OCI-LY1 (cell line): Measurements from ENCODE around the gene METTL2B.
"Not testable (repeated sequence)": the region's sequence is repeated elsewhere in the genome, so short reads cannot be mapped to it uniquely, and the experiment has no call there.

Experiments
- H2AFZ ChIP-seq: fragments of 200-600 bp; sonication (generic), shearing (Covaris generic); 2 replicates; pipeline ENCODE4 v1.6.0; 2014; ENCODE audit warnings: antibody characterized with exemption, mild to moderate bottlenecking, low read length
- H3F3A ChIP-seq: fragments of 200-600 bp; sonication (generic), shearing (Covaris generic); 2 replicates; pipeline ENCODE4 v1.6.0; 2014; ENCODE audit warnings: mild to moderate bottlenecking, antibody characterized with exemption, low read length, moderate library complexity; ENCODE audit not compliant: insufficient read depth
- H3K27ac ChIP-seq: fragments of 200-600 bp; sonication (generic); 2 replicates; pipeline ENCODE4 v1.5.1; 2014; ENCODE audit warnings: low read length, mixed run types, mild to moderate bottlenecking, low read depth; ENCODE audit not compliant: poor library complexity, severe bottlenecking
- H3K27me3 ChIP-seq: fragments of 200-600 bp; sonication (generic); 2 replicates; pipeline ENCODE4 v1.6.0; 2014; ENCODE audit warnings: antibody characterized with exemption, mild to moderate bottlenecking, low read length, moderate library complexity; ENCODE audit not compliant: insufficient read depth
- H3K36me3 ChIP-seq: fragments of 200-600 bp; sonication (generic); 2 replicates; pipeline ENCODE4 v1.6.1; 2014; ENCODE audit warnings: mild to moderate bottlenecking, antibody characterized with exemption, low read length, moderate library complexity, mixed read lengths; ENCODE audit not compliant: insufficient read depth
- H3K4me1 ChIP-seq: fragments of 200-600 bp; sonication (generic); 2 replicates; pipeline ENCODE4 v1.5.1; 2014; ENCODE audit warnings: mild to moderate bottlenecking, low read length, moderate library complexity; ENCODE audit not compliant: insufficient read depth, severe bottlenecking
- H3K4me2 ChIP-seq: fragments of 200-600 bp; sonication (generic), shearing (Covaris generic); 2 replicates; pipeline ENCODE4 v1.6.1; 2014; ENCODE audit warnings: low read length
- H3K4me3 ChIP-seq: fragments of 200-600 bp; sonication (generic); 2 replicates; pipeline ENCODE4 v1.5.1; 2014; ENCODE audit warnings: low read length, low read depth, mild to moderate bottlenecking, mixed read lengths; ENCODE audit not compliant: poor library complexity, severe bottlenecking
- H3K79me2 ChIP-seq: fragments of 200-600 bp; shearing (Covaris generic); 2 replicates; pipeline ENCODE4 v1.6.1; 2016; ENCODE audit warnings: mixed run types, low read length, mixed read lengths; ENCODE audit not compliant: insufficient read depth
- H3K9ac ChIP-seq: fragments of 200-600 bp; sonication (generic), shearing (Covaris generic); 2 replicates; pipeline ENCODE4 v1.6.1; 2014; ENCODE audit warnings: mild to moderate bottlenecking, low read length, mixed read lengths
- H3K9me2 ChIP-seq: fragments of 200-600 bp; sonication (generic), shearing (Covaris generic); 2 replicates; pipeline ENCODE4 v1.6.1; 2014; ENCODE audit warnings: low read depth, mild to moderate bottlenecking, low read length, mixed read lengths
- H3K9me3 ChIP-seq: fragments of 200-600 bp; shearing (Covaris generic); 2 replicates; pipeline ENCODE4 v1.6.1; 2014; ENCODE audit warnings: low read length, mixed read lengths
- H4K20me1 ChIP-seq: fragments of 200-600 bp; sonication (generic), shearing (Covaris generic); 2 replicates; pipeline ENCODE4 v1.6.0; 2016; ENCODE audit warnings: mild to moderate bottlenecking, low read length; ENCODE audit not compliant: insufficient read depth
- EZH2 ChIP-seq: fragments of 200-600 bp; sonication (generic), shearing (Covaris generic); IDR thresholded peaks from 2 replicates; pipeline ENCODE4 v1.8.0; 2017; ENCODE audit warnings: borderline replicate concordance, mixed run types, mild to moderate bottlenecking, antibody characterized with exemption, low read length, moderate library complexity, mixed read lengths
- TF ChIP-seq, protein P1 (sequence below): fragments of 200-600 bp; sonication (generic), shearing (Covaris generic); IDR thresholded peaks from 2 replicates; pipeline ENCODE4 v1.5.1; 2017; ENCODE audit warnings: mild to moderate bottlenecking, antibody characterized with exemption, low read length, moderate library complexity, mixed read lengths

The METTL2B gene

DNA sequence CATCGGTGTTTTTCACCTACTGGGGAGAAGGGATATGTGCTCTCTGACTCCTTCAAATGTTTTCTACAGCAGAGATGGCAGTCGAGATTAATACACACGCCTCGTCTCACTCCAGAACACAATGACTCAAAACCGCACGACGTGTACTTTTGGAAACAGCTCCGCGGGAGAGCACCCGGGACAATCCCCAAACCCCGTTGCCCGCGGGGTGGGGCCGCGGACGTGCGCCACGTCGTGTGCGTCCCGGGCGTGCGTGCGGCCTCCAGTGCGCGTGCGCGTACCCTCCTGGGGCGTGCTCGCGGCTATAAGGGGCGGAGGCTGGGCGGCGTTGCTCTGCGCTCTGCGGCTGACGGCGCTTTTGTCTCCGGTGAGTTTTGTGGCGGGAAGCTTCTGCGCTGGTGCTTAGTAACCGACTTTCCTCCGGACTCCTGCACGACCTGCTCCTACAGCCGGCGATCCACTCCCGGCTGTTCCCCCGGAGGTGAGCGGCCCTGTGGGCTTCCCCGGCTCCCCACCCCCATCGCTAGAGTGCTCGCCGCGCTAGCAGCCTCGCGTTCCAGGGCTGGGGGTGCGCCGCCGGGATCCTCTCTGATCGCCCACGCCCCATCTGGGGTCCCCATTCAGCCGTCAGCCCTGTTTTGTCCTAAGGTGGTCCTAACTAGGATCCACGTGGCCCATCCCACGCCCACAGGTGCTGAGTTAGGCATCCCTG, 20.8 kb upstream of the METTL2B start, which contains the start of gene HILPDA:
HILPDA (plus strand) TSS at position 336 of the 712 bp plus-strand sequence. CDS start 1,391 bp downstream, outside the sequence.
- Histone ChIP-seq H3K4me1 (peaks cover 42% of the 10 kb centered on the region), H2AFZ (peak within 1 kb of the TSS; percentile 63), H3K27me3 (no peaks in the 10 kb centered on the region; the same call in 1 of the 2 replicates), H3K4me3 (peak within 1 kb of the TSS; percentile 79), H3K9ac (peak within 1 kb of the TSS; percentile 86), H3K36me3 (peaks cover 10% of the 10 kb centered on the region; the same call in 1 of the 2 replicates), H3F3A (no peaks in the 10 kb centered on the region), H3K4me2 (peak within 1 kb of the TSS; percentile 87), H3K27ac (peak within 1 kb of the TSS; percentile 17), H3K9me2 (no peaks in the 10 kb centered on the region), H4K20me1 (no peaks in the 10 kb centered on the region), H3K9me3 (no peaks in the 10 kb centered on the region), H3K79me2 (peaks cover 11% of the 10 kb centered on the region)
- TF ChIP-seq EZH2: no peak

DNA sequence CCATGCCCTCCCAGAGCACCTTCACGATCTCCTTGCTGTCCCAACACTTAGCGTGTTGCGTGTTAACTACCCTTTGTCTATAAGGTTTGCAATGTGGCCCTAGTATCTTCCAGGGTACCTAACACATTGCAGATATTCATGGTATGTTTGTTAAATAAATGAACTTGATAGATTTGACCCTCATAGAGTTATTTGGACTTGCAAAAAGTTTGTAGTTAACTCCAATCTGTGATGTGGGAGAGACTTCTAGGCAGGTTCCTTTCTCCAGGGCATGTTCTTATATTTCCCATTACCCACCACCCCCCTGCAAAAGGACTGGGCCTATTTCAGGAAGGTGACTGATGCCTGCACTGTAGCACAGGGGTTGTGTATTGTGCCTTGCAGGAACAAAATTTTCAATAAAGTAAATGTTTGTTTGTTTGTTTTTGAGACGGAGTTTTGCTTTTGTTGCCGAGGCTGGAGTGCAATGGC, 20.3 kb upstream of the METTL2B start:
- H3K27me3 ChIP-seq: no peaks in the 10 kb centered on the region
- peak overlapping the region; percentile 86 for H3K9ac ChIP-seq
- H3K4me3 ChIP-seq: peak overlapping the region; percentile 79
- peak overlapping the region; percentile 87 for H3K4me2 ChIP-seq
- no peak overlapping the region for H2AFZ ChIP-seq
- peaks cover 11% of the 10 kb centered on the region for H3K79me2 ChIP-seq
- H3K36me3 ChIP-seq: peaks cover 10% of the 10 kb centered on the region; the same call in 1 of the 2 replicates
- no peaks in the 10 kb centered on the region for H3K9me2 ChIP-seq
- TF ChIP-seq, protein P1, sequence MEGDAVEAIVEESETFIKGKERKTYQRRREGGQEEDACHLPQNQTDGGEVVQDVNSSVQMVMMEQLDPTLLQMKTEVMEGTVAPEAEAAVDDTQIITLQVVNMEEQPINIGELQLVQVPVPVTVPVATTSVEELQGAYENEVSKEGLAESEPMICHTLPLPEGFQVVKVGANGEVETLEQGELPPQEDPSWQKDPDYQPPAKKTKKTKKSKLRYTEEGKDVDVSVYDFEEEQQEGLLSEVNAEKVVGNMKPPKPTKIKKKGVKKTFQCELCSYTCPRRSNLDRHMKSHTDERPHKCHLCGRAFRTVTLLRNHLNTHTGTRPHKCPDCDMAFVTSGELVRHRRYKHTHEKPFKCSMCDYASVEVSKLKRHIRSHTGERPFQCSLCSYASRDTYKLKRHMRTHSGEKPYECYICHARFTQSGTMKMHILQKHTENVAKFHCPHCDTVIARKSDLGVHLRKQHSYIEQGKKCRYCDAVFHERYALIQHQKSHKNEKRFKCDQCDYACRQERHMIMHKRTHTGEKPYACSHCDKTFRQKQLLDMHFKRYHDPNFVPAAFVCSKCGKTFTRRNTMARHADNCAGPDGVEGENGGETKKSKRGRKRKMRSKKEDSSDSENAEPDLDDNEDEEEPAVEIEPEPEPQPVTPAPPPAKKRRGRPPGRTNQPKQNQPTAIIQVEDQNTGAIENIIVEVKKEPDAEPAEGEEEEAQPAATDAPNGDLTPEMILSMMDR: no peak
- TF ChIP-seq EZH2: no peak
- H3K27ac ChIP-seq: peak overlapping the region; percentile 17
- H3K9me3 ChIP-seq: no peaks in the 10 kb centered on the region
- H3K4me1 ChIP-seq: peaks cover 42% of the 10 kb centered on the region
- H4K20me1 ChIP-seq: no peaks in the 10 kb centered on the region
- no peaks in the 10 kb centered on the region for H3F3A ChIP-seq

DNA sequence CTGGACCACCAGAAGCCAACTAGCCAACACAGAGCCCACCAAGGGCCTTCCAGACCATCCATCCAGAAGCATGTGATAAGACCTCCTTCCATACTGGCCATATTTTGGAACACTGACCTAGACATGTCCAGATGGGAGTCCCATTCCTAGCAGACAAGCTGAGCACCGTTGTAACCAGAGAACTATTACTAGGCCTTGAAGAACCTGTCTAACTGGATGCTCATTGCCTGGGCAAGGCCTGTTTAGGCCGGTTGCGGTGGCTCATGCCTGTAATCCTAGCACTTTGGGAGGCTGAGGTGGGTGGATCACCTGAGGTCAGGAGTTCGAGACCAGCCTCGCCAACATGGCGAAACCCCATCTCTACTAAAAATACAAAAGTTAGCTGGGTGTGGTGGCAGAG, 19.2 kb upstream of the METTL2B start:
- H3K9me2 ChIP-seq, H3K27me3 ChIP-seq, H3F3A ChIP-seq, H3K9me3 ChIP-seq, H2AFZ ChIP-seq, H3K27ac ChIP-seq, H4K20me1 ChIP-seq, H3K36me3 ChIP-seq: not testable (repeated sequence)
- H3K79me2 ChIP-seq: peaks cover 11% of the 10 kb centered on the region
- H3K4me2 ChIP-seq: peak overlapping the region; percentile 87
- H3K4me3 ChIP-seq: peak overlapping the region; percentile 79
- H3K9ac ChIP-seq: peak overlapping the region; percentile 86; the same call in 1 of the 2 replicates
- peaks cover 42% of the 10 kb centered on the region for H3K4me1 ChIP-seq

DNA sequence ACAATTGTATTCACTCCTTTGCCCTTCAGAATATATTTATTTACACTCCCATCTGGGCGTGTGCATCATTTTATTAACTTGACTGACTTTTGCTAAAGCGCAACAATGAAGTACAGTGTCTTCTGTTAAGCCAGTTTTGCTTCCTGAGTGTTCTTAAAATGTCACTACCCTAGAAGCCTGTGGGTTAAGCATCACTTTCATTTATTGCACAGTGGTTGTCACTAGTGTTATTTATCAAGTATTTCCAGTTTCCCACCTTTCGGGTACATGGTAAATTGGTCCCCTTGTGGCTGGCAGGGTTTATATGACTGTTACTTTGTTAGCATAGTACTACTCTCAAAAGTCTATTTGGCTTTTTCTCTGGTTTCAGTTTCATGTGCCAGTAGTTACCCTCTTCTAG, 17.6 kb upstream of the METTL2B start:
- no peaks in the 10 kb centered on the region for H3F3A ChIP-seq
- peak overlapping the region; percentile 44 for H3K27ac ChIP-seq
- H3K9me2 ChIP-seq: no peaks in the 10 kb centered on the region
- H3K36me3 ChIP-seq: peaks cover 12% of the 10 kb centered on the region
- H3K4me1 ChIP-seq: peaks cover 42% of the 10 kb centered on the region
- no peaks in the 10 kb centered on the region for H3K9me3 ChIP-seq
- H3K9ac ChIP-seq: peak overlapping the region; percentile 4; the same call in 1 of the 2 replicates
- H3K4me2 ChIP-seq: peak overlapping the region; percentile 42
- TF ChIP-seq, protein P1: no peak
- no peak for TF ChIP-seq EZH2
- H3K79me2 ChIP-seq: peaks cover 11% of the 10 kb centered on the region
- H3K4me3 ChIP-seq: no peak overlapping the region
- no peak overlapping the region for H2AFZ ChIP-seq
- H3K27me3 ChIP-seq: no peaks in the 10 kb centered on the region
- H4K20me1 ChIP-seq: no peaks in the 10 kb centered on the region
